Stimulated activated CD4-positive, alpha-beta T cell treated with anti-CD3 and anti-CD28 coated beads, Interleukin-2, amount 100 ng/mL, for 24 hours (primary cell): Measurements from ENCODE around the gene ARHGEF39.

ENCODE experiments used
- DNase-seq, 2 donors: peaks; one replicate each; pipeline ENCODE4 v3.0.0-alpha.2; 2020

ARHGEF39 gene

GRCh38 chr9:35674025-35674361, 9.0 kb upstream of the ARHGEF39 start:
- DNase-seq: no peak

- DNase-seq: no peak
Measured at GRCh38 chr9:35673132-35674024, 8.4 kb upstream of the ARHGEF39 start, which contains the start of gene CA9. Gene CA9 (plus strand): TSS chr9:35673928. CDS start chr9:35673960, 32 bp downstream.

GRCh38 chr9:35669331-35670145, 4.5 kb upstream of the ARHGEF39 start:
- DNase-seq: no peak

- no peak for DNase-seq
Measured at GRCh38 chr9:35667939-35668338, 2.9 kb upstream of the ARHGEF39 start.

GRCh38 chr9:35666549-35666948, 1.6 kb upstream of the ARHGEF39 start:
- DNase-seq: no peak

GRCh38 chr9:35666045-35666444, 1.1 kb upstream of the ARHGEF39 start:
- no peak for DNase-seq

- no peak for DNase-seq
Measured at GRCh38 chr9:35665471-35665818, 450 bp upstream of the ARHGEF39 start.

GRCh38 chr9:35662437-35662836, 2.6 kb downstream of the ARHGEF39 start:
- DNase-seq: no peak

- no peak for DNase-seq
Measured at GRCh38 chr9:35661756-35662350, 3.1 kb downstream of the ARHGEF39 start.

- DNase-seq: no peak
Measured at GRCh38 chr9:35660966-35661415, 4.0 kb downstream of the ARHGEF39 start.

GRCh38 chr9:35659340-35659739, 5.7 kb downstream of the ARHGEF39 start:
- DNase-seq: no peak

GRCh38 chr9:35658968-35659220, 6.1 kb downstream of the ARHGEF39 start:
- no peak for DNase-seq

- DNase-seq: peak; percentile 83 to 84
Measured at GRCh38 chr9:35658137-35658967, 6.6 kb downstream of the ARHGEF39 start, which contains the start of gene CCDC107. Gene CCDC107 (plus strand): TSS chr9:35658292. CDS start chr9:35658380, 88 bp downstream.

GRCh38 chr9:35657546-35658136, 7.4 kb downstream of the ARHGEF39 start, which contains the start of gene RMRP:
Gene RMRP (minus strand): TSS chr9:35658019.
- DNase-seq: peak; percentile 95 to 96

GRCh38 chr9:35656831-35657545, 8.0 kb downstream of the ARHGEF39 start:
- DNase-seq: no peak

- no peak for DNase-seq
Measured at GRCh38 chr9:35656348-35656747, 8.6 kb downstream of the ARHGEF39 start.

GRCh38 chr9:35653611-35654010, 11.4 kb downstream of the ARHGEF39 start:
- no peak for DNase-seq

- no peak for DNase-seq
Measured at GRCh38 chr9:35652829-35653209, 12.2 kb downstream of the ARHGEF39 start.

GRCh38 chr9:35651956-35652828, 12.8 kb downstream of the ARHGEF39 start:
- no peak for DNase-seq

GRCh38 chr9:35650341-35651158, 14.4 kb downstream of the ARHGEF39 start, which contains the start of gene SIT1:
Gene SIT1 (minus strand): TSS chr9:35650931. CDS start chr9:35650853, 78 bp downstream.
- DNase-seq: peak in 1 of 2 donors; percentile 60
